Neural progenitor cell (in vitro differentiated cells): ENCODE results near the gene TRPM3. TPM values are rescaled to one million over a fixed set of nuclear protein-coding genes. Genes with fewer than 3 reads are reported as not detected.
A peak's percentile ranks its signal among the peaks of the same experiment; 100 is the strongest.

Experiments used
- DNase-seq: peaks from one replicate; pipeline ENCODE4 v3.0.0-alpha.2; 2016; ENCODE audit warnings: low spot score
- H2AFZ ChIP-seq: fragments of 200-600 bp; sonication (generic); replicated peaks from 2 replicates; pipeline ENCODE4 v1.6.1; 2016; ENCODE audit warnings: antibody characterized with exemption
- H3F3A ChIP-seq: fragments of 200-600 bp; sonication (generic); 2 replicates; pipeline ENCODE4 v1.6.1; 2016; ENCODE audit warnings: antibody characterized with exemption, low read depth
- H3K27ac ChIP-seq: fragments of 200-600 bp; sonication (generic); 2 replicates; pipeline ENCODE4 v1.5.1; 2016; ENCODE audit warnings: mild to moderate bottlenecking
- H3K27me3 ChIP-seq: fragments of 200-600 bp; sonication (generic); 2 replicates; pipeline ENCODE4 v1.6.1; 2016; ENCODE audit warnings: mild to moderate bottlenecking, moderate library complexity
- H3K36me3 ChIP-seq: fragments of 200-600 bp; sonication (generic); 2 replicates; pipeline ENCODE4 v1.5.1; 2016
- H3K4me1 ChIP-seq: fragments of 200-600 bp; sonication (generic); 2 replicates; pipeline ENCODE4 v1.6.1; 2016; ENCODE audit warnings: mixed run types
- H3K4me2 ChIP-seq: fragments of 200-600 bp; sonication (generic); 2 replicates; pipeline ENCODE4 v1.6.1; 2016
- H3K4me3 ChIP-seq: fragments of 200-600 bp; sonication (generic); 2 replicates; pipeline ENCODE4 v1.5.1; 2016
- H3K79me2 ChIP-seq: fragments of 200-600 bp; sonication (generic); 2 replicates; pipeline ENCODE4 v1.6.1; 2016; ENCODE audit warnings: low read depth
- H3K9ac ChIP-seq: fragments of 200-600 bp; sonication (generic); 2 replicates; pipeline ENCODE4 v1.6.1; 2016
- H3K9me3 ChIP-seq: fragments of 200-600 bp; sonication (generic); 2 replicates; pipeline ENCODE4 v1.5.1; 2016; ENCODE audit warnings: low read depth
- H4K20me1 ChIP-seq: fragments of 200-600 bp; sonication (generic); 2 replicates; pipeline ENCODE4 v1.6.1; 2016; ENCODE audit warnings: low read depth
- H3K27ac Mint-ChIP-seq: 3 replicates; pipeline ENCODE4 v1.8.0; 2021; ENCODE audit warnings: mixed read lengths
- H3K27me3 Mint-ChIP-seq: 2 replicates; pipeline ENCODE4 v1.8.0; 2022; ENCODE audit warnings: low read depth, mild to moderate bottlenecking, inconsistent platforms, moderate library complexity, mixed read lengths; ENCODE audit not compliant: insufficient read depth
- H3K36me3 Mint-ChIP-seq: 3 replicates; pipeline ENCODE4 v1.8.0; 2021; ENCODE audit warnings: mixed read lengths
- H3K4me1 Mint-ChIP-seq: 3 replicates; pipeline ENCODE4 v1.8.0; 2021; ENCODE audit warnings: mixed read lengths
- H3K4me3 Mint-ChIP-seq: 3 replicates; pipeline ENCODE4 v1.8.0; 2021; ENCODE audit warnings: mild to moderate bottlenecking, moderate library complexity, mixed read lengths
- H3K9me3 Mint-ChIP-seq: 3 replicates; pipeline ENCODE4 v1.8.0; 2020; ENCODE audit warnings: mixed read lengths
- CTCF ChIP-seq: fragments of 200-600 bp; sonication (generic); IDR thresholded peaks from 2 replicates; pipeline ENCODE4 v1.5.1; 2017; ENCODE audit warnings: antibody characterized with exemption, mild to moderate bottlenecking
- EZH2 ChIP-seq: fragments of 200-600 bp; sonication (generic); IDR thresholded peaks from 2 replicates; pipeline ENCODE4 v1.6.1; 2017; ENCODE audit warnings: antibody characterized with exemption, mild to moderate bottlenecking, moderate library complexity
- EZH2phosphoT487 ChIP-seq: fragments of 200-600 bp; sonication (generic); IDR thresholded peaks from 2 replicates; pipeline ENCODE4 v1.6.1; 2017; ENCODE audit warnings: antibody characterized with exemption
- total RNA-seq: library from RNA; depleted of rRNA; stranded (reverse); fragments of >200 nt; gene quantifications from 2 replicates; pipeline ENCODE4 v1.2.3, GENCODE V29; 2015; ENCODE audit warnings: low replicate concordance

TRPM3 gene
- total RNA-seq, 1 donor from 2014 or later = 37.2 TPM

- Histone ChIP-seq H3K9ac (no peak overlapping the region), H3K27me3 (no peaks in the 10 kb centered on the region), H2AFZ (no peak overlapping the region), H3K79me2 (peaks cover 36% of the 10 kb centered on the region), H3K4me2 (peak overlapping the region; percentile 3), H3F3A (peaks cover 18% of the 10 kb centered on the region), H3K36me3 (peaks cover 8% of the 10 kb centered on the region), H3K27ac (no peak overlapping the region), H3K9me3 (no peaks in the 10 kb centered on the region), H4K20me1 (no peaks in the 10 kb centered on the region), H3K4me3 (no peak overlapping the region), H3K4me1 (peaks cover 30% of the 10 kb centered on the region)
- DNase-seq = no peak
- Mint-ChIP-seq H3K27ac (no peak overlapping the region), H3K36me3 (peaks cover 4% of the 10 kb centered on the region), H3K9me3 (no peaks in the 10 kb centered on the region), H3K27me3 (no peaks in the 10 kb centered on the region), H3K4me1 (no peaks in the 10 kb centered on the region), H3K4me3 (no peak overlapping the region)
- TF ChIP-seq EZH2phosphoT487 = no peak
- no peak for TF ChIP-seq EZH2
- no peak for TF ChIP-seq CTCF
Measured at GRCh38 chr9:71131145-71131544, 9.7 kb upstream of the TRPM3 start.

- Histone ChIP-seq H4K20me1 (no peaks in the 10 kb centered on the region), H2AFZ (no peak overlapping the region), H3K9me3 (no peaks in the 10 kb centered on the region), H3K9ac (no peak overlapping the region), H3K27me3 (no peaks in the 10 kb centered on the region), H3K79me2 (peaks cover 42% of the 10 kb centered on the region), H3K4me3 (no peak overlapping the region), H3K27ac (no peak overlapping the region), H3K4me2 (no peak overlapping the region), H3F3A (peaks cover 16% of the 10 kb centered on the region), H3K36me3 (peaks cover 14% of the 10 kb centered on the region), H3K4me1 (peaks cover 30% of the 10 kb centered on the region)
- no peak overlapping the region for H3K27ac Mint-ChIP-seq
- H3K4me1 Mint-ChIP-seq = no peaks in the 10 kb centered on the region
- peaks cover 4% of the 10 kb centered on the region for H3K36me3 Mint-ChIP-seq
- TF ChIP-seq EZH2 (no peak), CTCF (no peak), EZH2phosphoT487 (no peak)
- H3K4me3 Mint-ChIP-seq = no peak overlapping the region
- DNase-seq = no peak
- H3K9me3 Mint-ChIP-seq = peaks cover 3% of the 10 kb centered on the region
- H3K27me3 Mint-ChIP-seq = no peaks in the 10 kb centered on the region
Measured at GRCh38 chr9:71130521-71130920, 9.1 kb upstream of the TRPM3 start.

DNA sequence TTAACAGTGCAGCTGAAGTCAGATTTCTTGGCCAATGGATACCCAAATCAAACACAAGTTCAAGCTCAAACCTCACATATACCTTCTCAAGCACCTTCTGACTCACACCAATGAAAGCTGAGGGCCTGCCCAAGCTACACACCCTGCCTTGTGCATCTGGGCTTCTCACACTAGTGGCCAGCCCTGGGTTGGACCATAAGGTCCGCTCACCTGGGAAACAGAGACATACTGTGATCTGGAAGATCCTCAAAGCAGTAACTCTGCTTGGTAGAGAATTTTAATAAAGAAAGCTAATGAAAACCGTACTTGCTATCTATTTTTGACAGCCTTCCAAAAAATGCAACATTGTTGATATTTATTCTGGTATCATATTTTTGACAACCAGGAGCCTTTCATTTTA lies 7.4 kb upstream of the TRPM3 start:
- Histone ChIP-seq H3K4me2 (no peak overlapping the region), H4K20me1 (no peaks in the 10 kb centered on the region), H3K9ac (no peak overlapping the region), H3K36me3 (peaks cover 17% of the 10 kb centered on the region), H3K4me1 (peaks cover 46% of the 10 kb centered on the region), H3K27ac (no peak overlapping the region), H3F3A (peaks cover 26% of the 10 kb centered on the region), H3K79me2 (peaks cover 60% of the 10 kb centered on the region), H3K9me3 (no peaks in the 10 kb centered on the region), H2AFZ (no peak overlapping the region), H3K4me3 (no peak overlapping the region), H3K27me3 (no peaks in the 10 kb centered on the region)
- Mint-ChIP-seq H3K36me3 (peaks cover 4% of the 10 kb centered on the region), H3K4me3 (no peak overlapping the region), H3K27me3 (no peaks in the 10 kb centered on the region), H3K4me1 (peaks cover 12% of the 10 kb centered on the region), H3K27ac (no peak overlapping the region), H3K9me3 (peaks cover 3% of the 10 kb centered on the region)
- TF ChIP-seq EZH2phosphoT487 (no peak), CTCF (no peak)
- DNase-seq = no peak

DNA sequence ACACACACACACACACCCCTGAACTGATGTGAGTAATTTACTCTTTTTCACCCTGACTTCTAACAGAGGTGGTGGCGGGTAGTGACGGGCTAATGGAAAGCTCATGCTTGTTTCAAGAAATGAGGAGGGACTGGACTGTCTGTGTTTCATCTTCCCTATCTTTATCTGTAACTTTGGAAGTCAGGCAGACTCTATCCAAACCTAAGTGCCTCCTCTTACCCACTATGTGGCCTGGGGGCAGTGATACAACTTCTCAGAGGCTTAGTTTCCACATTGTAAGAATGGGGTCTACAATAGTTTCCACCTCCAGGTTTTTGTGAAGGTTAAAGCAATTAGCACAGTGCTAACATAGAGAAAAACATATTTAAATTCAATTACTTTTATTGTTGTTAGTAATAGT lies 5.9 kb upstream of the TRPM3 start:
- Histone ChIP-seq H3K27me3 (no peaks in the 10 kb centered on the region), H3K9me3 (no peaks in the 10 kb centered on the region), H3K36me3 (peaks cover 17% of the 10 kb centered on the region), H3K27ac (no peak overlapping the region), H3K4me1 (peaks cover 61% of the 10 kb centered on the region), H3K9ac (no peak overlapping the region), H3K79me2 (peaks cover 75% of the 10 kb centered on the region), H2AFZ (no peak overlapping the region), H3K4me3 (no peak overlapping the region), H3F3A (peaks cover 41% of the 10 kb centered on the region), H3K4me2 (no peak overlapping the region), H4K20me1 (no peaks in the 10 kb centered on the region)
- peaks cover 3% of the 10 kb centered on the region for H3K9me3 Mint-ChIP-seq
- H3K4me1 Mint-ChIP-seq = peaks cover 25% of the 10 kb centered on the region
- no peak overlapping the region for H3K27ac Mint-ChIP-seq
- no peak overlapping the region for H3K4me3 Mint-ChIP-seq
- TF ChIP-seq EZH2phosphoT487 (no peak), EZH2 (no peak), CTCF (no peak)
- H3K27me3 Mint-ChIP-seq = no peaks in the 10 kb centered on the region
- H3K36me3 Mint-ChIP-seq = peaks cover 4% of the 10 kb centered on the region
- no peak for DNase-seq
